Measurements from ENCODE around the gene SDK2.

Gene SDK2

GRCh38 chr17:73291260-73291801 is 352.9 kb downstream of the SDK2 start:
- TF ChIP-seq CTCF (conservative IDR thresholded peaks at IDR 0.05; ENCODE audit: low read length) = no peak
- DNase-seq (ENCODE audit: low read depth) = peak; percentile 91
- peak overlapping the region; percentile 31 for H3K4me3 ChIP-seq (ENCODE audit: low read length)

- no peak for DNase-seq (ENCODE audit: low read depth)
- H3K4me3 ChIP-seq (ENCODE audit: low read length) = no peak overlapping the region
- no peak for TF ChIP-seq CTCF (conservative IDR thresholded peaks at IDR 0.05; ENCODE audit: low read length)
Measured at GRCh38 chr17:73290399-73291259, 353.6 kb downstream of the SDK2 start.

- H3K4me3 ChIP-seq (ENCODE audit: low read length) = no peak overlapping the region
- no peak for DNase-seq (ENCODE audit: low read depth)
Measured at GRCh38 chr17:73289549-73290254, 354.5 kb downstream of the SDK2 start.

GRCh38 chr17:73288534-73289302 is 355.5 kb downstream of the SDK2 start:
- no peak for TF ChIP-seq CTCF (conservative IDR thresholded peaks at IDR 0.05; ENCODE audit: low read length)
- H3K4me3 ChIP-seq (ENCODE audit: low read length) = no peak overlapping the region
- no peak for DNase-seq (ENCODE audit: low read depth)

More at GRCh38 chr17:73289549-73290254, 354.5 kb downstream of the SDK2 start:
- no peak for TF ChIP-seq CTCF (conservative IDR thresholded peaks at IDR 0.05; ENCODE audit: low read length)

GRCh38 chr17:73286863-73287296 is 357.4 kb downstream of the SDK2 start:
- H3K4me3 ChIP-seq (ENCODE audit: low read length) = no peak overlapping the region
- TF ChIP-seq CTCF (conservative IDR thresholded peaks at IDR 0.05; ENCODE audit: low read length) = no peak
- DNase-seq (ENCODE audit: low read depth) = no peak

GRCh38 chr17:73285916-73286862 is 358.1 kb downstream of the SDK2 start:
- TF ChIP-seq CTCF (conservative IDR thresholded peaks at IDR 0.05; ENCODE audit: low read length) = no peak
- no peak overlapping the region for H3K4me3 ChIP-seq (ENCODE audit: low read length)
- DNase-seq (ENCODE audit: low read depth) = no peak
